HEK293 (cell line): ENCODE data around the gene GALNT10.

Source experiments
- ZNF112 ChIP-seq: fragments of 450-650 bp; formaldehyde crosslinking; IDR thresholded peaks from 2 replicates; pipeline ENCODE4 v1.5.0; 2017; ENCODE audit warnings: missing biosample characterization, missing genetic modification characterization
- ZNF133 ChIP-seq: fragments of 450-650 bp; formaldehyde crosslinking; IDR thresholded peaks from 2 replicates; pipeline ENCODE4 v1.5.1; 2016; ENCODE audit warnings: missing biosample characterization, missing genetic modification characterization

DNA sequence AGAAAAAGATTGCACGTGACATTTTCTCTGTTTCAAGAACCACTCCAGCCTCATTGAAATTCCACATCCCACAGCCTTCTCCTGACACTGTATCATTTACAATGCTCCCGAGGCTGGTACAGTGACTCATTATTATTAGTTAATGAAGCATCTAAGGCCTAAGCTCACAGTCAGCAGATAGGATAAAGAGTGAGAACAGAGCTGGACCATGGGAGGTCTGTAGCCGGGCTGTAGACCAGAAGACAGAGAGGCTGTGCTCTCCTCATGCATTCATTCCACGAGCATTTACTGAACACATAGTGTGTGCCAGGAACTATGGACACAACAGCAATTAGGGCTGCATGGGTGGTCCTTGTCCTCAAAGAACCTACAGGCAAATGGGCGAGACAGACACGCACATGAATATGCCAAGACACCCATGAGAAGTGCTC, 47.3 kb upstream of the GALNT10 start:
- TF ChIP-seq ZNF133 = no peak
- TF ChIP-seq ZNF112 (tag by site-specific recombination) = no peak
